OCI-LY3 (cell line): ENCODE measurements around the gene ABHD3.

ENCODE experiments used
- CTCF ChIP-seq: fragments of 200-600, 300-600 bp; sonication (generic); IDR thresholded peaks from 2 replicates; pipeline ENCODE4 v1.5.1; 2014; ENCODE audit warnings: antibody characterized with exemption, low read length, low read depth
- EZH2phosphoT487 ChIP-seq: fragments of 200-600 bp; shearing (Covaris generic); IDR thresholded peaks from 2 replicates; pipeline ENCODE4 v1.6.1; 2018; ENCODE audit warnings: antibody characterized with exemption, mixed run types, low read depth

- TF ChIP-seq CTCF (no peak), EZH2phosphoT487 (no peak)
These were observed 41.0 kb downstream of the ABHD3 start for GRCh38 chr18:21663578-21663977.
